ENCODE results near the gene SUSD3. TPM values are rescaled to one million over a fixed set of nuclear protein-coding genes. Genes with fewer than 3 reads are reported as not detected.

SUSD3 gene
- polyA plus RNA-seq, 3 donors, result 10.5 to 24.6 (median 15.7) TPM

- H3K9me3 Mint-ChIP-seq, result peaks cover 0 to 2% (median 0%) of the 10 kb centered on the region in 7 donors
- H3K27me3 Mint-ChIP-seq (ENCODE audit: low read depth in 3 of 3), result peaks cover 0 to 2% (median 0%) of the 10 kb centered on the region in 3 donors
- no peak for TF ChIP-seq CTCF (IDR thresholded peaks at IDR 0.05)
- intact Hi-C loops (cut with micrococcal nuclease), result loop anchor here in 1 of 2 donors (10.0 kb wide), 1 partner anchor 1045 kb away; no protein-coding TSS in a partner anchor
- H3K4me1 Mint-ChIP-seq, result peaks cover 71% of the 10 kb centered on the region
- Histone ChIP-seq H3K27ac (ENCODE audit: low read depth in 1 of 2, low read length in 2 of 2) (peak overlapping the region; percentile 90 to 99), H4K20me1 (ENCODE audit: insufficient read depth, low read length) (peaks cover 18% of the 10 kb centered on the region), H3K4me3 (replicated peaks in 1 of 3; ENCODE audit: low read depth in 2 of 3, low read length in 3 of 3) (peak overlapping the region in 1 of 3 experiments; percentile 49), H3K9ac (ENCODE audit: insufficient read depth, low read length, poor library complexity, severe bottlenecking) (peak overlapping the region; percentile 72), H3K9me3 (replicated peaks in 1 of 2; ENCODE audit: control insufficient read depth in 1 of 2, insufficient read depth in 1 of 2, low read length in 2 of 2) (no peaks in the 10 kb centered on the region), H3K27me3 (ENCODE audit: control insufficient read depth in 2 of 2, insufficient read depth in 2 of 2, low read length in 2 of 2) (no peaks in the 10 kb centered on the region), H2AFZ (ENCODE audit: insufficient read depth, low read depth, low read length, poor library complexity, severe bottlenecking) (no peak overlapping the region), H3K36me3 (replicated peaks in 1 of 2; ENCODE audit: control insufficient read depth in 1 of 2, insufficient read depth in 2 of 2, low read length in 2 of 2) (peaks cover 36 to 38% of the 10 kb centered on the region in 2 donors), H3K4me2 (replicated peaks; ENCODE audit: extremely low read depth, low read length, poor library complexity, severe bottlenecking) (peak overlapping the region; percentile 33), H3K4me1 (ENCODE audit: control insufficient read depth in 1 of 2, insufficient read depth in 2 of 2, low read length in 2 of 2) (peaks cover 74 to 88% of the 10 kb centered on the region in 2 donors), H3K79me2 (ENCODE audit: insufficient read depth, low read length) (peaks cover 18% of the 10 kb centered on the region)
- DNase-seq, result no peak
- H3K36me3 Mint-ChIP-seq, result peaks cover 65 to 70% of the 10 kb centered on the region in 2 donors
- H3K27ac Mint-ChIP-seq, result peak overlapping the region; percentile 99 to 100 (median 100)
- H3K4me3 Mint-ChIP-seq, result peak overlapping the region; percentile 9 to 67
- WGBS (ENCODE audit: insufficient coverage), result 26% methylated on average over 4 of the region's 5 CpGs
Measured at GRCh38 chr9:93119703-93119952, 61.1 kb downstream of the SUSD3 start.

GRCh38 chr9:93119953-93120845, 61.7 kb downstream of the SUSD3 start:
- no peak overlapping the region for H2AFZ ChIP-seq (ENCODE audit: insufficient read depth, low read depth, low read length, poor library complexity, severe bottlenecking)

More at GRCh38 chr9:93119953-93120845, 61.7 kb downstream of the SUSD3 start:
- Mint-ChIP-seq H3K27me3 (ENCODE audit: low read depth in 3 of 3) (peaks cover 0 to 2% (median 0%) of the 10 kb centered on the region in 3 donors), H3K9me3 (peaks cover 0 to 2% (median 0%) of the 10 kb centered on the region in 7 donors), H3K4me1 (peaks cover 65% of the 10 kb centered on the region), H3K4me3 (peak overlapping the region; percentile 52 to 81), H3K36me3 (peaks cover 67 to 70% of the 10 kb centered on the region in 2 donors), H3K27ac (peak overlapping the region; percentile 99 to 100 (median 100))
- H3K4me1 ChIP-seq (ENCODE audit: control insufficient read depth in 1 of 2, insufficient read depth in 2 of 2, low read length in 2 of 2), result peaks cover 68 to 83% of the 10 kb centered on the region in 2 donors
- H3K9ac ChIP-seq (ENCODE audit: insufficient read depth, low read length, poor library complexity, severe bottlenecking), result peak overlapping the region; percentile 72
- intact Hi-C loops (cut with micrococcal nuclease), result loop anchor here in 1 of 2 donors (2.0 to 10.0 kb wide), 2 partner anchors 15 to 1045 kb away; partner anchors contain the start of gene NINJ1
- H3K9me3 ChIP-seq (replicated peaks in 1 of 2; ENCODE audit: control insufficient read depth in 1 of 2, insufficient read depth in 1 of 2, low read length in 2 of 2), result no peaks in the 10 kb centered on the region
- no peaks in the 10 kb centered on the region for H3K27me3 ChIP-seq (ENCODE audit: control insufficient read depth in 2 of 2, insufficient read depth in 2 of 2, low read length in 2 of 2)
- TF ChIP-seq CTCF (IDR thresholded peaks at IDR 0.05), result peak; percentile 24
- peaks cover 18% of the 10 kb centered on the region for H3K79me2 ChIP-seq (ENCODE audit: insufficient read depth, low read length)
- DNase-seq, result peak; percentile 99
- H3K36me3 ChIP-seq (replicated peaks in 1 of 2; ENCODE audit: control insufficient read depth in 1 of 2, insufficient read depth in 2 of 2, low read length in 2 of 2), result peaks cover 42 to 43% of the 10 kb centered on the region in 2 donors
- peak overlapping the region in 1 of 3 experiments; percentile 49 for H3K4me3 ChIP-seq (replicated peaks in 1 of 3; ENCODE audit: low read depth in 2 of 3, low read length in 3 of 3)
- peak overlapping the region; percentile 90 to 99 for H3K27ac ChIP-seq (ENCODE audit: low read depth in 1 of 2, low read length in 2 of 2)
- peaks cover 24% of the 10 kb centered on the region for H4K20me1 ChIP-seq (ENCODE audit: insufficient read depth, low read length)
- WGBS (ENCODE audit: insufficient coverage), result under 1% methylated on average over 16 of the region's 23 CpGs
- H3K4me2 ChIP-seq (replicated peaks; ENCODE audit: extremely low read depth, low read length, poor library complexity, severe bottlenecking), result peak overlapping the region; percentile 36
